ENCODE measurements around the gene ELMO1. TPM values are rescaled to one million over a fixed set of nuclear protein-coding genes. Genes with fewer than 3 reads are reported as not detected.

The ELMO1 gene
- total and polyA plus RNA-seq, 4 donors, result 10.1 to 183 (median 34.4) TPM

GRCh38 chr7:37176079-37176478, 272.6 kb downstream of the ELMO1 start:
- no peak overlapping the region for H3K9ac ChIP-seq (ENCODE audit: insufficient read depth in 1 of 2, low read length in 2 of 2)
- H3K36me3 ChIP-seq (ENCODE audit: control insufficient read depth in 4 of 4, insufficient read depth in 4 of 4, low read length in 4 of 4), result peaks cover 0 to 18% (median 5%) of the 10 kb centered on the region in 4 donors
- no peaks in the 10 kb centered on the region for H3K4me1 ChIP-seq (ENCODE audit: control insufficient read depth in 5 of 5, insufficient read depth in 5 of 5, low read length in 5 of 5)
- H3K27me3 ChIP-seq (ENCODE audit: control insufficient read depth in 3 of 3, insufficient read depth in 3 of 3, low read length in 2 of 3), result no peaks in the 10 kb centered on the region
- no peak for TF ChIP-seq CTCF (IDR thresholded peaks at IDR 0.05; ENCODE audit: control extremely low read depth, extremely low read depth)
- 69 to 79% methylated on average over 3 of the region's 3 CpGs for WGBS, 2 donors
- H3K27ac ChIP-seq (ENCODE audit: low read depth in 1 of 2, low read length in 1 of 2), result no peak overlapping the region
- H3K9me3 ChIP-seq (ENCODE audit: control insufficient read depth in 4 of 4, insufficient read depth in 3 of 4, low read length in 3 of 4), result no peaks in the 10 kb centered on the region
- DNase-seq (no peak), ATAC-seq (ENCODE audit: insufficient read depth, low FRiP score) (no peak)
- no peak overlapping the region for H3K4me3 ChIP-seq

GRCh38 chr7:37174460-37174859, 274.2 kb downstream of the ELMO1 start:
- Histone ChIP-seq H3K4me3 (no peak overlapping the region), H3K9ac (ENCODE audit: insufficient read depth in 1 of 2, low read length in 2 of 2) (no peak overlapping the region), H3K27me3 (ENCODE audit: control insufficient read depth in 3 of 3, insufficient read depth in 3 of 3, low read length in 2 of 3) (no peaks in the 10 kb centered on the region), H3K4me1 (ENCODE audit: control insufficient read depth in 5 of 5, insufficient read depth in 5 of 5, low read length in 5 of 5) (no peaks in the 10 kb centered on the region), H3K36me3 (ENCODE audit: control insufficient read depth in 4 of 4, insufficient read depth in 4 of 4, low read length in 4 of 4) (peaks cover 0 to 19% (median 8%) of the 10 kb centered on the region in 4 donors), H3K27ac (ENCODE audit: low read depth in 1 of 2, low read length in 1 of 2) (no peak overlapping the region), H3K9me3 (ENCODE audit: control insufficient read depth in 4 of 4, insufficient read depth in 3 of 4, low read length in 3 of 4) (no peaks in the 10 kb centered on the region)
- DNase-seq (no peak), ATAC-seq (ENCODE audit: insufficient read depth, low FRiP score) (no peak)
- WGBS, 2 donors, result 97 to 100% methylated on average over 5 of the region's 5 CpGs
- no peak for TF ChIP-seq CTCF (IDR thresholded peaks at IDR 0.05; ENCODE audit: control extremely low read depth, extremely low read depth)

GRCh38 chr7:37173670-37174069, 275.0 kb downstream of the ELMO1 start:
- H3K9me3 ChIP-seq (ENCODE audit: control insufficient read depth in 4 of 4, insufficient read depth in 3 of 4, low read length in 3 of 4), result peaks cover 0 to 2% (median 0%) of the 10 kb centered on the region in 4 donors
- WGBS, 2 donors, result 88 to 98% methylated on average over 2 of the region's 2 CpGs
- H3K4me3 ChIP-seq, result no peak overlapping the region
- ATAC-seq (ENCODE audit: insufficient read depth, low FRiP score) (no peak), DNase-seq (no peak)
- H3K4me1 ChIP-seq (ENCODE audit: control insufficient read depth in 5 of 5, insufficient read depth in 5 of 5, low read length in 5 of 5), result no peaks in the 10 kb centered on the region
- no peak for TF ChIP-seq CTCF (IDR thresholded peaks at IDR 0.05; ENCODE audit: control extremely low read depth, extremely low read depth)
- no peak overlapping the region for H3K9ac ChIP-seq (ENCODE audit: insufficient read depth in 1 of 2, low read length in 2 of 2)
- peaks cover 0 to 17% (median 8%) of the 10 kb centered on the region in 4 donors for H3K36me3 ChIP-seq (ENCODE audit: control insufficient read depth in 4 of 4, insufficient read depth in 4 of 4, low read length in 4 of 4)
- no peak overlapping the region for H3K27ac ChIP-seq (ENCODE audit: low read depth in 1 of 2, low read length in 1 of 2)
- H3K27me3 ChIP-seq (ENCODE audit: control insufficient read depth in 3 of 3, insufficient read depth in 3 of 3, low read length in 2 of 3), result no peaks in the 10 kb centered on the region

- Histone ChIP-seq H3K27ac (ENCODE audit: low read depth in 1 of 2, low read length in 1 of 2) (no peak overlapping the region), H3K9ac (ENCODE audit: insufficient read depth in 1 of 2, low read length in 2 of 2) (no peak overlapping the region), H3K27me3 (ENCODE audit: control insufficient read depth in 3 of 3, insufficient read depth in 3 of 3, low read length in 2 of 3) (no peaks in the 10 kb centered on the region), H3K9me3 (ENCODE audit: control insufficient read depth in 4 of 4, insufficient read depth in 3 of 4, low read length in 3 of 4) (peaks cover 0 to 4% (median 0%) of the 10 kb centered on the region in 4 donors), H3K4me3 (no peak overlapping the region), H3K36me3 (ENCODE audit: control insufficient read depth in 4 of 4, insufficient read depth in 4 of 4, low read length in 4 of 4) (peaks cover 0 to 2% (median 0%) of the 10 kb centered on the region in 4 donors), H3K4me1 (ENCODE audit: control insufficient read depth in 5 of 5, insufficient read depth in 5 of 5, low read length in 5 of 5) (no peaks in the 10 kb centered on the region)
- DNase-seq, result no peak
- no peak for TF ChIP-seq CTCF (IDR thresholded peaks at IDR 0.05; ENCODE audit: control extremely low read depth, extremely low read depth)
- ATAC-seq (ENCODE audit: insufficient read depth, low FRiP score), result no peak
- 68 to 71% methylated on average over 5 of the region's 5 CpGs for WGBS, 2 donors
Observed at GRCh38 chr7:37162106-37162505, 286.6 kb downstream of the ELMO1 start.

Measured in lung (tissue), 12 donors.